B cell (primary cell): Measurements from ENCODE around the gene LRP4.

ENCODE experiments used
- CTCF ChIP-seq: fragments of 200-600 bp; IDR thresholded peaks from one replicate; pipeline ENCODE4 v1.8.0; 2022; ENCODE audit warnings: antibody characterized with exemption, mild to moderate bottlenecking
- EZH2 ChIP-seq: IDR thresholded peaks from 2 replicates; pipeline ENCODE4 v1.6.1; 2012; ENCODE audit warnings: borderline replicate concordance, low read depth, mild to moderate bottlenecking, moderate library complexity, low read length; ENCODE audit not compliant: insufficient read depth, poor library complexity, severe bottlenecking

- no peak for TF ChIP-seq CTCF
- TF ChIP-seq EZH2, result no peak
Measured at GRCh38 chr11:46860218-46860617, 58.1 kb downstream of the LRP4 start.
